Esophagus mucosa (tissue), 1 donor: ENCODE results near the gene TSPOAP1. TPM values are rescaled to one million over a fixed set of nuclear protein-coding genes. Genes with fewer than 3 reads are reported as not detected.

Source experiments
- ATAC-seq: fragments of 200-7000 bp; cut with Tn5 transposase; one replicate; pipeline ENCODE4 v1.9.1; 2020
- total RNA-seq: library from RNA; stranded (reverse); gene quantifications from one replicate; pipeline ENCODE4 v1.2.4, GENCODE V29; 2023
- donor health status: DM: yes; HTN: yes; CAD: no.

The TSPOAP1 gene
- total RNA-seq, 1 donor from 2014 or later = 2.6 TPM

GRCh38 chr17:58316260-58316960 is 12.2 kb downstream of the TSPOAP1 start:
- ATAC-seq = no peak

- no peak for ATAC-seq
Observed at GRCh38 chr17:58315750-58316149, 12.8 kb downstream of the TSPOAP1 start.

GRCh38 chr17:58315281-58315711 is 13.3 kb downstream of the TSPOAP1 start:
- ATAC-seq = no peak

GRCh38 chr17:58314706-58315015 is 13.9 kb downstream of the TSPOAP1 start:
- no peak for ATAC-seq

- no peak for ATAC-seq
Observed at GRCh38 chr17:58313815-58314705, 14.5 kb downstream of the TSPOAP1 start.

GRCh38 chr17:58312829-58313228 is 15.8 kb downstream of the TSPOAP1 start:
- ATAC-seq = no peak

GRCh38 chr17:58312021-58312630 is 16.5 kb downstream of the TSPOAP1 start:
- ATAC-seq = peak; percentile 5

GRCh38 chr17:58311429-58311894 is 17.1 kb downstream of the TSPOAP1 start:
- ATAC-seq = no peak

GRCh38 chr17:58310511-58311428 is 17.8 kb downstream of the TSPOAP1 start:
- ATAC-seq = no peak

GRCh38 chr17:58309918-58310259 is 18.7 kb downstream of the TSPOAP1 start:
- ATAC-seq = no peak

- ATAC-seq = no peak
Observed at GRCh38 chr17:58308985-58309917, 19.3 kb downstream of the TSPOAP1 start.

GRCh38 chr17:58308173-58308984 is 20.2 kb downstream of the TSPOAP1 start:
- no peak for ATAC-seq

- ATAC-seq = no peak
Observed at GRCh38 chr17:58307468-58308172, 21.0 kb downstream of the TSPOAP1 start.

GRCh38 chr17:58306131-58306951 is 22.3 kb downstream of the TSPOAP1 start:
- ATAC-seq = no peak

GRCh38 chr17:58305626-58306025 is 23.0 kb downstream of the TSPOAP1 start:
- ATAC-seq = no peak

GRCh38 chr17:58304750-58305486 is 23.7 kb downstream of the TSPOAP1 start:
- no peak for ATAC-seq

- peak; percentile 81 for ATAC-seq
Observed at GRCh38 chr17:58303971-58304749, 24.4 kb downstream of the TSPOAP1 start.
